Esophagus muscularis mucosa (tissue), 4 donors: ENCODE results near the gene FFAR2. TPM values are rescaled to one million over a fixed set of nuclear protein-coding genes. Genes with fewer than 3 reads are reported as not detected.
"Not testable (repeated sequence)": the region's sequence is repeated elsewhere in the genome, so short reads cannot be mapped to it uniquely, and the experiment has no call there.

ENCODE experiments used
- DNase-seq: peaks from one replicate; pipeline ENCODE4 v3.0.0-alpha.2; 2017; ENCODE audit errors: extremely low spot score
- H3K27ac ChIP-seq, 4 donors: fragments of 200-600 bp; sonication (generic); replicated peaks in 1 of 4; 1 replicate in 3 of 4; 2 replicates in 1 of 4; pipeline ENCODE4 v1.5.1; 2016 to 2019; ENCODE audit warnings: mild to moderate bottlenecking in 1 of 4
- H3K27me3 ChIP-seq, 4 donors: fragments of 200-600 bp; sonication (generic); one replicate each; pipeline versions ENCODE4 v1.5.1 to v1.6.0; 2016 to 2019
- H3K36me3 ChIP-seq, 4 donors: fragments of 200-600 bp; sonication (generic); one replicate each; pipeline ENCODE4 v1.5.1; 2016 to 2019
- H3K4me1 ChIP-seq, 4 donors: fragments of 200-600 bp; sonication (generic); one replicate each; pipeline ENCODE4 v1.5.1; 2016 to 2019
- H3K4me3 ChIP-seq, 4 donors: fragments of 200-600 bp; sonication (generic); 1 replicate in 2 of 4; 2 replicates in 2 of 4; pipeline ENCODE4 v1.5.1; 2016 to 2019; ENCODE audit warnings: mild to moderate bottlenecking in 4 of 4, moderate library complexity in 1 of 4
- H3K9me3 ChIP-seq, 4 donors: fragments of 200-600 bp; sonication (generic); 1 replicate in 3 of 4; 2 replicates in 1 of 4; pipeline ENCODE4 v1.5.1; 2016 to 2019
- CTCF ChIP-seq, 3 experiments: fragments of 200-600 bp in 2 of 3; fragments of 450-650 bp in 1 of 3; sonication (generic) in 2 of 3; IDR thresholded peaks; one replicate each; pipeline ENCODE4 v1.5.1; 2017 to 2019; ENCODE audit warnings: antibody characterized with exemption in 3 of 3, mild to moderate bottlenecking in 2 of 3, moderate library complexity in 1 of 3
- EP300 ChIP-seq: sonication (generic); formaldehyde crosslinking; IDR thresholded peaks from one replicate; pipeline ENCODE4 v1.6.1; 2017; ENCODE audit warnings: antibody characterized with exemption
- POLR2A ChIP-seq: fragments of 450-650 bp; IDR thresholded peaks from one replicate; pipeline ENCODE4 v1.6.1; 2017; ENCODE audit warnings: antibody characterized with exemption, moderate library complexity, mild to moderate bottlenecking, low read depth
- POLR2AphosphoS5 ChIP-seq, 2 donors: sonication (generic); formaldehyde crosslinking; IDR thresholded peaks; one replicate each; pipeline ENCODE4 v1.6.1; 2017; ENCODE audit warnings: antibody characterized with exemption in 2 of 2
- WGBS: methylation state at CpG from one replicate; pipeline ENCODE4 v1.1.5; 2018; 5-methylcytosine and 5-hydroxymethylcytosine counted together
- intact Hi-C: fragments of 100-400 bp; cut with DNase I; formaldehyde crosslinking; loops from one replicate; pipeline ENCODE4 v1.15.1; 2023
- total RNA-seq, 4 donors: library from RNA; depleted of rRNA; stranded (reverse); fragments of >200 nt; gene quantifications; one replicate each; pipeline versions ENCODE4 v1.1.0 to v1.2.1, GENCODE V29; 2016

Gene FFAR2
- total RNA-seq, 4 donors from 2014 or later, result 1.7 TPM; not detected in 3

GRCh38 chr19:35421362-35421761, 26.7 kb upstream of the FFAR2 start:
- no peaks in the 10 kb centered on the region for H3K36me3 ChIP-seq
- H3K27ac ChIP-seq, result no peak overlapping the region
- no peaks in the 10 kb centered on the region for H3K9me3 ChIP-seq
- peaks cover 0 to 63% (median under 1%) of the 10 kb centered on the region in 4 donors for H3K27me3 ChIP-seq
- WGBS, result 69% methylated on average over 11 of the region's 11 CpGs
- no peak overlapping the region for H3K4me3 ChIP-seq
- H3K4me1 ChIP-seq, result no peaks in the 10 kb centered on the region
- no peak for DNase-seq
- intact Hi-C loops, result no loop called here
- TF ChIP-seq POLR2A (no peak), CTCF (IDR thresholded peaks at IDR 0.05) (no peak), EP300 (no peak), POLR2AphosphoS5 (IDR thresholded peaks at IDR 0.05) (no peak)

- H3K4me3 ChIP-seq, H3K27ac ChIP-seq, DNase-seq, H3K9me3 ChIP-seq, intact Hi-C loops, H3K36me3 ChIP-seq, H3K4me1 ChIP-seq: not testable (repeated sequence)
- peaks cover 0 to 52% (median 0%) of the 10 kb centered on the region in 4 donors for H3K27me3 ChIP-seq
- WGBS, result 93% methylated on average over 7 of the region's 7 CpGs
Measured at GRCh38 chr19:35423406-35423805, 24.7 kb upstream of the FFAR2 start.

- no peaks in the 10 kb centered on the region for H3K36me3 ChIP-seq
- no peaks in the 10 kb centered on the region for H3K9me3 ChIP-seq
- H3K27me3 ChIP-seq, result peaks cover 0 to 60% (median 0%) of the 10 kb centered on the region in 4 donors
- TF ChIP-seq POLR2A, result no peak
- no peak for TF ChIP-seq CTCF (IDR thresholded peaks at IDR 0.05)
- TF ChIP-seq EP300, result no peak
- no peak for TF ChIP-seq POLR2AphosphoS5 (IDR thresholded peaks at IDR 0.05)
- no peak for DNase-seq
- H3K4me1 ChIP-seq, result no peaks in the 10 kb centered on the region
- no peak overlapping the region for H3K27ac ChIP-seq
- intact Hi-C loops, result no loop called here
- no peak overlapping the region for H3K4me3 ChIP-seq
- WGBS, result 83% methylated on average over 4 of the region's 4 CpGs
Measured at GRCh38 chr19:35425682-35426081, 22.4 kb upstream of the FFAR2 start.

GRCh38 chr19:35427187-35427586, 20.9 kb upstream of the FFAR2 start:
- Histone ChIP-seq H3K27ac (no peak overlapping the region), H3K9me3 (peaks cover 0 to 12% (median 5%) of the 10 kb centered on the region in 4 donors), H3K36me3 (no peaks in the 10 kb centered on the region), H3K4me3 (no peak overlapping the region), H3K27me3 (peaks cover 0 to 58% (median 0%) of the 10 kb centered on the region in 4 donors), H3K4me1 (no peaks in the 10 kb centered on the region)
- intact Hi-C loops, result no loop called here
- DNase-seq, result no peak
- WGBS, result 53% methylated on average over 4 of the region's 4 CpGs
- no peak for TF ChIP-seq POLR2AphosphoS5 (IDR thresholded peaks at IDR 0.05)
- no peak for TF ChIP-seq POLR2A
- TF ChIP-seq EP300, result no peak

GRCh38 chr19:35429698-35430408, 18.2 kb upstream of the FFAR2 start:
- H3K9me3 ChIP-seq, result peaks cover 0 to 15% (median 5%) of the 10 kb centered on the region in 4 donors
- H3K27me3 ChIP-seq, result peaks cover 0 to 62% (median 0%) of the 10 kb centered on the region in 4 donors
- intact Hi-C loops, result no loop called here
- peaks cover 0 to 9% (median 4%) of the 10 kb centered on the region in 4 donors for H3K4me1 ChIP-seq
- DNase-seq, result no peak
- no peaks in the 10 kb centered on the region for H3K36me3 ChIP-seq
- H3K27ac ChIP-seq, result no peak overlapping the region
- no peak overlapping the region for H3K4me3 ChIP-seq
- TF ChIP-seq POLR2A, result no peak
- no peak for TF ChIP-seq POLR2AphosphoS5 (IDR thresholded peaks at IDR 0.05)
- TF ChIP-seq CTCF (IDR thresholded peaks at IDR 0.05), result no peak
- no peak for TF ChIP-seq EP300
- WGBS, result 74% methylated on average over 18 of the region's 21 CpGs
